ENCODE measurements around the gene SHCBP1L.

GRCh38 chr1:182884872-182885271, 68.1 kb downstream of the SHCBP1L start:
- TF ChIP-seq CTCF (IDR thresholded peaks at IDR 0.05) (no peak), POLR2A (IDR thresholded peaks at IDR 0.05) (no peak)

Measured in uterus (tissue), 2 donors.